Stimulated activated CD4-positive, alpha-beta T cell treated with anti-CD3 and anti-CD28 coated beads, Interleukin-1b, Interleukin-23, amount 100 ng/mL, for 4 hours (primary cell): Measurements from ENCODE around the gene CNTNAP1.
"Not testable (repeated sequence)": the region's sequence is repeated elsewhere in the genome, so short reads cannot be mapped to it uniquely, and the experiment has no call there.

Source experiments
- DNase-seq, 2 donors: peaks; one replicate each; pipeline ENCODE4 v3.0.0-alpha.2; 2020; ENCODE audit warnings: low read depth in 2 of 2

Gene CNTNAP1

GRCh38 chr17:42740699-42741098 lies 58.4 kb downstream of the CNTNAP1 start:
- no peak for DNase-seq

- DNase-seq: not testable (repeated sequence)
Measured at GRCh38 chr17:42742916-42743315, 60.6 kb downstream of the CNTNAP1 start.

GRCh38 chr17:42743595-42744282 lies 61.4 kb downstream of the CNTNAP1 start:
- no peak for DNase-seq

GRCh38 chr17:42744283-42744805 lies 62.0 kb downstream of the CNTNAP1 start:
- peak; percentile 43 to 72 for DNase-seq

GRCh38 chr17:42744806-42745617 lies 62.7 kb downstream of the CNTNAP1 start, which contains the start of gene EZH1:
EZH1 (minus strand) TSS chr17:42745040; CDS start chr17:42728941, 16,099 bp downstream.
- peak; percentile 88 to 89 for DNase-seq

- no peak for DNase-seq
Measured at GRCh38 chr17:42748202-42748907, 66.0 kb downstream of the CNTNAP1 start.

GRCh38 chr17:42748908-42749798 lies 66.8 kb downstream of the CNTNAP1 start:
- DNase-seq: no peak
